ENCODE measurements around the gene KCNMB1.

Gene KCNMB1

DNA sequence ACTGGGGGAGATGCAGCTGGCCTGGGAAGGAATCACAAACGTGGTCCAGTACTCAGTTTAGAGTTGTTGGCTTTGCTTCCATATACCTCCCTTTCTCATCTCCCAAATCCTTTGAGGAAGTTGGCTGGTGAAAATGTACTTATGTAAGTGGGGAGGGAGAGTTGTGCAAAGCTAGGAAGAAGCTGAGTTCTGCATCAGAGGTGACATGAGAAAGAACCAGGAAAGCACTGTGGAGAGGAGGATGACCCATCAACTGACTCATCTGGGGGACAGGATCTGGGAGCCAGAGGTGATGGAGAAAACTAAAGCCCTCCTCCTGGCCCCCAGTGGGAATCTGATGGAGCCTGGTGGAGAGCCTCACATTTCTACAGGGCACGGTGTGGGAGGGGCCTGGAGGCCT lies 16.2 kb downstream of the KCNMB1 start:
- no peak for DNase-seq

DNA sequence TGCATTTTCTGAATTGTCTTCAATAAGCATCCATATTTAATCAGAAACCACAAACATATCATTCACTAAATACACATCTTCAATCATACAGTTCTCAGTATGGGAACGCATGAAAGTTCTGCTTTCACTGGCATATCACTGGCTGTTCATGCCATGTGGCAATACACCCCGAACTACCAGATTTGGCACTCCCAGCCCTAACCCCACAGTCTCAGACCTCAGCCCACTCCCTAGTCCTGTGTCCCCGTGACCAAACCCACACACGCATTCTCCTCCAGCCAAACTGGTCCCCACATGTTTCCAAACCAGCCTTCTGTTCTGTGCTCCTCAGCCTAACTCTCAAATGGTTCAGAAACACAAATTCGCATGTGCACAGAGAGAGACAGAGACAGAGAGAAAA lies 20.6 kb downstream of the KCNMB1 start:
- no peak for DNase-seq

DNA sequence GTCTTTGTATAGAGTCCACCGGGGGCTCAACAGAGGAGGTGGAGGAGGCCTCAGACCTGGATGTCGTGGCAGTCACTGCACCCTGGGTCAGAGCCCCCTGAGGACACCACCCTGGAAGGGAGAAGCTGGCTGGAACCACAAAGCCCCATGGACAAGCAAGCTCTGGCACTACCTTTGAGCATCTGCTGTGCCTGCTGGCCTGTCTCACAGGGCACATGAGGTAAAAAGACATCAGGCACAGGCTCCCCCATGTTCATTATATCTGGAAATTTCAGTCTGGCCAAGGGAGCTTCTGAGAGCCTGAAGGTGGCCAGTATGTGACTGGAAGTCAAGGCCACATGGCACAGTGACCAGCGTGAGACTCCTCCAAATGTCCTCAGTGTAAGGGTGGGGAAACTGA lies 22.9 kb downstream of the KCNMB1 start:
- no peak for DNase-seq

DNA sequence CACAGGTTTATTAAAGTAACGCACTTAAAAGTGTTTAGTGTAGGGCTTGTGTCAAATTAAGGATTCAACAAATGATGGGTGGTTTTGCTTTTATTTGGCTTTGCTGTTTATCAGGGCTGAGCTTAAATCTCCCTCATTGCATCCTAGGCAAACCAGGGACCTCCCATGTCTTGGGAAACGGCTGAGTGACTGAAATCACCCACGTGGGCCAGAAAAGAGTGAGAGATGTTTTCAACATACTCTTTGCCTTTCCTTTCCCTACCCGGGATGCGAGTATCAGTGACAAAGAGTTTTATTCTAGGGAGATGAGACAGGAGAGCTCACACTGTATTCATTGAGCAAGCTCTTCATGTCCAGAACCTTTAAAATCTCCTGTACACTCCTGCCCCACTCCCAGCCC lies 23.3 kb downstream of the KCNMB1 start:
- DNase-seq, result no peak

DNA sequence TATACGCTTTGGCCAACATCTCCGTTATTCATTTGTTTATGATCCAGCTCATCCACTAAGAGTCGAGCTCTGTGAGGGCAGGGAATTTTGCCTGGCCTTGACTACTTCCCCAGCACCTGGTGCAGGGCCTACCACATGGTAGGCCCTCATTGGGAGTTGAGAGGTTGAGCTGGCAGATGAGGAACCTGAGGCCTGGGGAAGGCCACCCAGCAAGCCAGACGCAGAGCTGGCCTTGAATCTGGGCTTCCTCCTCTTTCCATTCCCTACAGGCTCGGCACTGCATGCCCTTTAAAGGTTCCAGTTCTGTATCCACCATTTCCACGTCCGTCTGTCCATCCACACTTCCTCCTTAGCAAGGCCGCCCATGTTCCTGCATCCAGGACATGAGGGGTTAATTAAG lies 24.2 kb downstream of the KCNMB1 start:
- no peak for DNase-seq

DNA sequence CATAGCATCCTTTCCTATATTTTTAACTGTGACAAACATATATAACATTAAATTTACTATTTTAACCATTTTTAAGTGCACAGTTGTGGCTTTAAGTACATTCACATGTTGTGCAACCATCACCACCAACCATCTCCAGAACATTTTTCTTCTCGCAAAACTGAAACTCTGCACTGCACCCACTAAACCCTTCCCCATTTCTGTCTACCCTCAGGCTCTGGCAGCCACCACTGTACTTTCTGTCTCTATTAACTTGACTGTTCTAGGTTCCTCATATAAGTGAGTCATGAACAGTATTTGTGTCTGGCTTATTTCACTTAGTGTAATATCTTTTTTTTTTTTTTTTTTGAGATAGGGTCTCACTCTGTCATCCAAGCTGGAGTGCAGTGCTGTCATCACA lies 25.5 kb downstream of the KCNMB1 start:
- no peak for DNase-seq

DNA sequence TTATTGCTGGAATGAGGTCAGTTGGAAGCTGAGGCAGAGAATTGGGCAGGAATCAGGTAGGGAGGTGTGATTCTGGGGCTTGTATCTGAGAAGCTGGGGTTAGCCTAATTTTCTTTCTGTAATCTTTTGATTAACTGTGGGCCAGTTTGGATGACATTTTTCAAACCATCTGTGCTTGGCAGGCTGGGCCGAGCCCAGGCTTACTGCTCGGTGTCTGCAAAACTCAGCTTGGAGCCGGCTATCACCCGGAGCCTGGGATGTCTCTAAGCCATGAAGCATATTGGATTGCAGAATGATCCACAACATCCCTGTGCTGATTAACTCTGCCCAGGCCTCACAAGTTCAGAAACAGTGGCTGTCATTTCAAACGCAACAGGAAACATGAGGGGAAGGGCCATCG lies 26.5 kb downstream of the KCNMB1 start:
- no peak for DNase-seq

DNA sequence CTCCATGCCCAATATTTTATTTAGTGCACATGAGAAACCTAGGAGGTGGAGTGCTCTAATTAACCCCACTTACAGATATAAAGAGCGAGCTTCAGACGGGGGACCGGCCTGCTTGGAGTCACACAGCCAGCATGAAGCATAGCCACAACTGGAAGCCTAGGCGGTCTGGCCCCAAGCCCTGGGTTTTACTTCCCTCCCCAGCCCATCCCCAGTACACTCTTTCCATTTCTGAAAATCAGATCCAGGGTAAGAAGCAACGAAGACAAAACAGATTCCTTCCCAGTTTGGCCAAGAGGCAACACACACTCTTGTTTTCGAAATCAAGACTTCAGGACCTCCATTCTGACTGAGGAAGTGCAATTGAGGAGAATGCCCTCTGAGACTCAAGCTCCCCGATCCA lies 27.1 kb downstream of the KCNMB1 start:
- peak; percentile 19 for DNase-seq

DNA sequence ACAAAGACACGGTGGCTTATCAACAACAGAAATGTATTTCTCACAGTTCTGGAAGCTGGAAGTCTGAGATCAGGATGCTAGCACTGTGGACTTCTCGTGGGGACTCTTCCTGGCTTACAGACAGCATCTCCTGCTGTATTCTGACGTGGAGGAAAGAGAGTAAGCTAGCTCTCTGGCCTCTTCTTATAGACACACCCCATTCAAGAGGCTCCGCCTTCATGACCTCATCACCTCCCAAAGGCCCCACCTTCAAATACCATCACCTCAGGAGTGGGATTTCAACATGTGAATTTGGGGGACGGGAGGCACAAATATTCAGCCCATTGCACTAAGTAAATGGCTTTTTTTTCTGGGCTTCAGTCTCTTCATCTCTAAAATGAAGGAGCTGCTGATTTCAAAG lies 27.6 kb downstream of the KCNMB1 start:
- DNase-seq, result no peak

DNA sequence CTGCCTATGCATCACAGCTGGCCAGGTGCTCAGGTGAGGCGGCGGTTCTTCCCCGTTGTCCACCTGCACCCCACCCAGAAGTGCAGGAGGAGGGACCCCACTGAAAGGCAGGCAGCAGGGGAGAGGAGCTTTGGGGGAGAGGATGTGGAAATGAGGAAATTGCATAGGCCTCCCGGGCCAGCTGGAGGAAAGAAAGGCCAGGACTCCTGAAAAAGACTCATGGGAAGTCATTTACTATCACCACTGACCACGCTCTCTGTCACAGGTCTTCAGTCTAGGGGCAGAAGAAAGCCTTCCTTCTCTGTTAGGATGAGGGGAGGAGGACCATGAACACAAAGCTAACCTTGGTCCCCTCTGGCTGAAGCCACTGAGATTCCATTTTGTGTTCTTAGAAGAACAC lies 28.1 kb downstream of the KCNMB1 start:
- DNase-seq, result no peak

DNA sequence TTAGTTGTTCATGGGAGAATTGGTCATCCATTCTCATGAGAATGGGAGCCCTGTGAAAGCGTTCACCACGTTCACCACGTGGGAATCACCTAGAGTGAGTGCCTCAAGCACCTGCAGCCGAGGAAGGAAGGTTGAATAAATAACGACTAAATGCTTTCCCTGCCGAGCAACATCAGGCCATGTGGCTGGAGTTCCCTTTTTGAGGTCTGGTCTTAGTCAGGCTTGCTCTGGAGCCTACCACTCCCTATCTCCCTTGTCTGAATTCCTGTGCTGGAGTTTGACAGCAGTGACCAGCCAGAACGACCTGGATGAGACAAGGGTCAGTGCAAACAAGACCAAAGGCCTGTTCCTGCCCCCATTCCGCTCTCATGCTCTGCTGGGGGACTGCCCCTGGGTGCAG lies 28.5 kb downstream of the KCNMB1 start:
- no peak for DNase-seq

DNA sequence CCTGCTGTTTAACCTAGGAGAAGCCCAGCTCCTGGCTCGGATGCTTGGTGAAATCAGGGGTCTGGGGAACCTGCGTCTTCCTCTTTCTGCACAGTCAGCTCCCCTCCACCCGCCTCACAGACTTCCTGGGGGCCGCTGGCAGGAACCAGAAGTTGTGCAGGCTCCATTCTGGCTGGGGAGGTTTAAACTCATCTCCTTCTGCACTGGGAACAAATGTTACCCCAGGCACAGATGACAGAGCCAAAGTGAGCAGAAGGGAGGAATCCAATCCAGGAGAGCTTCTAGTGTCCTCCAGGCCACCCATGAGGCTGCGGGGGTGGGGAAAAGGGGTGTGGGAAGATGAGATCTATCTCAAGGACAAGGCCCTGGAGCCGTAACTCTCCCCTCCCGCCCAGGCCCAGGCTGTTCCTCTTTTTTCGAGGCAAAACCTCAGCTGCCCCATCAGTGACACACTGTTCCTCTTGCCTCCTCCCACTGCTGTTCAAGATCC lies 31.2 kb downstream of the KCNMB1 start:
- peak; percentile 18 for DNase-seq

DNA sequence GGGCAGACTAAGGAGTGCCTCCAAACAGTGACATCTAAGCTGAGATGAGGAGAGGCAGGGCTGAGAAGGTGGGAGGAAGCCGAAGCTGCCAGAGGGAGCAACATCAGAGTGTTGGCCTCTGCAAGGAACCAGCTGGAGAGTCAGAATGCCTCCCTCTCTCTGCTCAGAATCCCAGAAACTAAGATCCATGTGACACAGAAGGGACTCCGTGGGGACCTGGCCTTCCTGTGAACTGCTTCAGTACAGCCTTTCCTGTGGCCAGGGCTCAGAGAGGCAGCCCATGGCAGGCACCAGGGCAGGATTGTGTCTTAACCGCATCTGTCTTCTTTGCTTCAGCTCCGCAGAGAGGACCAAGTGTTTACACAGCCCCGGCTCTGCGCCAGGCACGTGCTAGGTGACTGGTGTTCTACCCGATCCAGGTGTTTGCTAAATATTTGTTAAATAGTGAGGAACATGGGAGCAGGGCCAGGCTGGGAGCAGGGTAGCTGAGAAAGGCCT lies 33.5 kb downstream of the KCNMB1 start:
- DNase-seq, result no peak

DNA sequence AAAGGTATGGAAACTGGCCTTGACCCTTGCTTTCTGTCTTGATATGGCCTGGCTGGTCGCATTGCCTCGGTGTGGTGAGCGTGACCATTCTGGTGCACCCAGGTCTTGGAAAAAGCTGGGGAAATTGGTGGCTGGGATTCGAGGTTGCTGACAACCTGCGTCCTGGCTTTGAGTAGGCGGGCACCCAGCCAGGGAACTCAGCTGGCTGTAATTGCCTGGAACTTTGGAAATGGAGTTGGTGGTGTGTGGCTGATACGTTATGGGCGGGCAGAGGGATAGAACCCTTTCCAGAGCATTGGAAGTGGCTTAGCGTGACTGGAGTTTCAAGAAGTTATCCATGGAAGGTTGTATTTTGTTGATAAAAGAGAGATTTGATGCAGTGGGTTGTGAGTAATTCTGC lies 35.2 kb downstream of the KCNMB1 start:
- DNase-seq, result no peak

DNA sequence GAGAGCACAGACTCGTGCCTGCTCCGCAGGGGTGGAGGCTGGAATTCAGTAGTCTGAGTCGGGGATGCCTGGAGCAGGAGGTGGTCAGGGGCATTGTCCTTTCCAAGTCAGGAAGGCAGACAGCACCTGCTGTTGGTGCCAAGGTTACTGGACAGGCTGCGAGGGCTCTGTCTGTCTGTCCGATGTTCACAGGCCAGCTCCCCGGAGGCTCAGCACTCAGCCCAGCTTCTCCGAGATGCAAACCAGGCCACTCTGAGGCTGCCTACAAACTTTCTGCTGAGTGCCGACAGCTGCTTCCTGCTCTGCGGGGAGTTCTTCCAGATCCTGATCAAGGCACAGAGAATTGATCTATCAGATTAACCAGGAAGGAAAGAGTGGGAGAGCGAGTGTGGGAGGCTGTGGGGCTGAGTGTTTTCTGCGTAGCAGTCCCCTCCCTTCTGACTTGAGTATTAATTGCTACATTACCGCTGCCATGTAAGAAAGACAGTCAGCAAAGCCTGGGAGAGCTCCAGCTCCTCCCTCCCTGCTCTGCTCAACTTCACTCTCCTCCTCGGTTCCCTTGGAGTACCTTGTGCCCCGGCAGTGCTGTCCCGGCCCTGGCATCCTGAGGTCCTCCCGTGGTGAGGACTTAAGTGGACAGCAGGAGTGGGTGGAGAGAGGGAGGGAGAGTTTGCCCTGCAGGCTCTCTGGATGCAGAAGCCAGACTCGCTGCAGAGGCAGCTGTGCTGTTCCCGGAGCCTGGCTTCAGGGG lies 36.0 kb downstream of the KCNMB1 start:
- no peak for DNase-seq

DNA sequence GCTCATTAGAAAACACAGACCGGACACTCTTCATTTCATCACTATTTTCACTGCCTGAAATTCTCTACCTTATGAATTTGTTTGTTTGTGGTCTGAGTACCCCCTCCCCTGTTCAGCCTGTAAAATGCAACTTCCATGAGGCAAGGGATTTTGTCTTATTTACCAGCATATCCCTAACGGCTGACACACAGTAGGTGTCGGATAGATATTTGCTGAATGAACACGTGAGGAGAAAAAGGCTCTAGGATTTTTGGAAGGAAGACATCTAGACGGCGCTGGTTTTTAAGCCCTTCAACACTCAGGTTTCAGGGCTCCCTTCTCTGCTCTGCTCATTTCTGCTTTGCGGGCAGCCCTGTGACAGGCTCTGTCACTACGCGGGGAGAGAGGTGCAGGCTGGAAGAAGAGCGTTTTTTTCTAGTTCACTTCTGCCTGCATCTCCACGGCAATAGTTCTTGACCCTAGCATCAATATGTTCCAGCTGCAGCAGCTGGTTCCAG lies 41.0 kb downstream of the KCNMB1 start:
- peak; percentile 28 for DNase-seq

DNA sequence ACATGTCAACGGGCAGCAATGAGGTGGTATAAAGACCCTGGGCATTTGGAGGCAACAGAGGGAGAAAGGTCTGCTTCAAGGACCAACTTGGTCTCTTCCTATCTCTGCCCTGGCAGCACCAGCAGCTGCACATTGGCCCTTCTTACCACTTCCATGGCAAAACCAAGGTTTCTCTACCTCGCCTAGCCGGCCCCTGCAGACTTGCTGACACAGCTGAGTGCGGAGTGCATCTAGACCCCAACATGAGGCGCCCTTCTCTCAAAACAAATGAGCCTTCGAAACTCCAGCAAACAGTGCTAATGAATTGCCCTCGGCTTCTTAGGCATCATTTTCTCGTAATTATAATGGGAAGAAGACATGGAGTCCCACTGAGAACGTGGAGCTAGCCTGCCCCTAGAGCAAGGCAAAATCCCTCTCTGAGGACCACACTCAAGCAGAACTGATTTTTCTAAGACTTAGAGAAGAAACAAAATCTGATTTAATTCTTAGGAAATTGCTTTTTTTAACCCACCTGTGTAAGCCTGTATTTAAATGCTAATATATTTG lies 42.1 kb downstream of the KCNMB1 start:
- no peak for DNase-seq

DNA sequence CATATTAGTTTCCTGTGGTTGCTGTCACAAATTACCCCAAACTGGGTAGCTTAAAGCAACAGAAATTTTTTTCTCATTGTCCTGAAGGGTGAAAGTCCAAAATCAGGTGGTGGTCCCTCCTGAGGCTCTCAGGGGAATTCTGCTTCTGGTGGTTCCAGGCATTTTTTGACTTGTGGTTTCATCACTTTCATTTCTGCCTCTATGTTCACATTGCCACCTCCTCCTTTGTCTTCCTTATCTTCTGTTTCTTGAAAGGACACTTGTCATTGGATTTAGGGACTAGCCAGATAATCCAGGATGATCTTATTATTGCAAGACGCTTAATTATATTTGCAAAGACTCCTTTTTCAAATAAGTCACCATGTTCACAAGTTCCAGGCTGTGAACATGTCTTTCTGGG lies 43.2 kb downstream of the KCNMB1 start:
- no peak for DNase-seq

DNA sequence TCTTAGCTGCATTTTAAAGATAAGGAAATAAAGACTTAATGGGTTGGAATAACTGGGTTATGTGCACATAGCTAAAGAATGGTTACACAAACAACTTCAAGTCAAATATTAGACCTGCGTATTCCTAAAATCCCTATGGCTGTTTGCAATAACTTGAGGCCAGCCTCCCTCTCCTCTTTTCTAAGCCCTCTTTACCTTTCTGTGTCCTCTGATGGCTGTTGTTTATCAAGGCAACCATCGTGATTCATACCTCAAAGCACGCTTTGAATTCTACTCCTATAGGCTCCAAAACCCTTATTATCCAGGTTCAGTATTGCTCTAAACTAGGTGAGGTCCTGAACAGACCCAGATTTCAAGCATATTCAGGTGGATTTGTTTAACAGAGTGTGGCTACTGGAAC lies 46.0 kb downstream of the KCNMB1 start:
- DNase-seq, result no peak

DNA sequence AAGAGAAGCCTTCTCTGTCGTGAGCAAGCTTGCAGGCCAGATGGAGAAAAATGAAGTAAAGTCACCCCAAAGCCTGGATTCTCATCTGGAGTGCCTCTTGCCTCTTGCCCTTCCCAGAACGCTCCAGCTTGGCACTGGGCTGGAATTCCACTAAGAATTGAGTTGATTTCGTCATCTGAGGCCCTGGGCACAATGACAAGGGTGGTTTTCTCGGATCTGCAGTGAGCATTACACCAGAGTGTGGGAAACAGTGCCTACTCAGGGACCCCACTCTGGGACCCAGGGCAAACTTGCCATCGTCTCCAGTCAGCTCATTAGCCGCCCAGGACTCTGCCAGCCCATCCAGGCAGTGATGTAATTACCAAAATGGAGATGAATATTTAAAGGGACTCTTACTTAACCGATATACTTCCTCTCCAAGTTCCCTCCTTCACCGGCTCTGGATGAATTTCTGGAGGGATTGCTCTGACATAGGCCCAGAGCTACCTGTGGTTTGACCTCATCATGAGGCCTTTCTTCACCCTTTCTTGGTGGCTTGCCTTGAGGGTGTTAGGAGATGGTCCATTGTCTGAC lies 46.9 kb downstream of the KCNMB1 start:
- DNase-seq, result no peak

DNA sequence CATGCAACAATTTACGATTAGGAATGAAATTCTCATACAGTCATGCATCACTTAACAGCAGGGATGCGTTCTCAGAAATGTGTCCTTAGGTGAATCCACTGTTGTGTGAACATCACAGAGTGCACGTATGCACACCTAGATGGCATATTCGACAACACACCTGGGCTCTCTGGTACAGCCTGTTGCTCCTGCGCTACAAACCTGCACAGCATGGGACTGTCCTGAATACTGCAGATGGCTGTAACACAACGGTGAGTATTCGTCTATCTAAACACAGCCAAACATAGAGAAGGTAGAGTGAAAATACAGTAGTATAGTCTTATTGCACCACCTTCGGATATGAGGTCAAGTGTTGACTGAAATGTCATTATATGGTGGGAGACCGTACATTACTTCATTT lies 47.6 kb downstream of the KCNMB1 start:
- DNase-seq, result no peak

DNA sequence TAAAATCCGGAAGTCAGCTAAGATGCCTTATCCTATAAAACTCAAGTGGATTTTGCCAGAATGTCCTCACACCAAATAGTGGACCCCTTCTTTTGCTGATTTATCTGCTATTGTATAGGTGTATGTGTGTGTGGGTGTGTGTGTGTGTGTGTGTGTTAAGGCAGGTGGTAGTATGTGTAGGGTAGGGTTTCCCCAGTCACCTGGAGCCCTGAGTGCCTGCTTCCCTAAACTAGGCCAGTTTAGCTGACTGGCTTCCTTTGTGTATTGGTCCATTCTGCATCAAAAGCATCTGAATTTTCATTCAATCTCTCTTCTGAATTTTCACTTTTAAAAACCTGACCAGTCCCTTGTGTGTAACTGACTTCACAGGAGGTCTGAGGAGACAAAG lies 49.4 kb downstream of the KCNMB1 start:
- no peak for DNase-seq

DNA sequence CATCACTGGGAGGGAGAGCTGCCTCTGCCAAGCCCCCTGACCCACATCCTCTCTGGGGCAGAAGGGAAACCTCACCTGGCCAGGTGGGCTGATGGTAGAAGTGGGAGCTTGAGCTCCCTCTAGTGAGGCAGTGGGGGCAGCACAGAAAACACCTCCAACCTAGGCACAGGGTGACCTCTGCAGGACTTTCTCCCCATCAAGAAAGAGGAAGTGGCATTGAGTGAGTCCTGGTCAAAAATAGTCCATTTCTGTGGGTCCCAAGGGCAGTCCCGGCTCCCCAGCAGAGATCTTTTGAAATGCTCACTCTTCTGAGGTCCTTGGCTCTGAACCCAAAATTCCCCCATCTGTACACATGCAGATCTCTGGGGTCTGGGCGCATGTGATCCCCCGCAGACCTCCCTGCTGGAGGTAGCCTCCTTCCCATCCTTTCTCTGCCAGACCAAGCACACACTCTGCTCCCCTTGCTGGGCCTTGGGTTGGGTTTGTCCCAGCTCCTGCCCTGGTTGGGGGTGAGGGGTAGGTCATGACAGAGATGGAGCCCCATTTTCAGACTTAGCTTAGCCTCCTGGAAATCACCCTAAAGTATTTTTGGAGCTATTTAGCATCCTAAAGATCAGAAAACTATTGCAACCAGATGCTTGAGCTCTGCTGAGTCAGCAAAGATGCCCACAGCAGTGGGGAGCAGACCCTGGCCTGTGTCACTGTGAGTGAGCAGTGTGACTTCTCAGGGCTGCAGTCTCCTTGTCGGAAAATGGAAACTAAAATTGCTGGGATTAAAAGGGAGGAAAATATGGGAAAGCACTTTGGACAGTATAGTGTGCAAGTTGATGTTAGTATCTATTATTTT lies 50.0 kb downstream of the KCNMB1 start:
- no peak for DNase-seq

Measured in midbrain (tissue), 1 donor.